NT2/D1 (cell line): ENCODE results near the gene PHF10.

Source experiments
- SUZ12 ChIP-seq: IDR thresholded peaks from 2 replicates; pipeline ENCODE4 v1.6.1; 2011; ENCODE audit not compliant: insufficient read length, insufficient read depth; ENCODE audit errors: extremely low read depth
- YY1 ChIP-seq: IDR thresholded peaks from 2 replicates; pipeline ENCODE4 v1.6.1; 2011; ENCODE audit not compliant: insufficient read length, insufficient read depth
- ZNF274 ChIP-seq: IDR thresholded peaks from 2 replicates; pipeline ENCODE4 v1.6.1; 2011; ENCODE audit warnings: mild to moderate bottlenecking, low read depth, low read length

DNA sequence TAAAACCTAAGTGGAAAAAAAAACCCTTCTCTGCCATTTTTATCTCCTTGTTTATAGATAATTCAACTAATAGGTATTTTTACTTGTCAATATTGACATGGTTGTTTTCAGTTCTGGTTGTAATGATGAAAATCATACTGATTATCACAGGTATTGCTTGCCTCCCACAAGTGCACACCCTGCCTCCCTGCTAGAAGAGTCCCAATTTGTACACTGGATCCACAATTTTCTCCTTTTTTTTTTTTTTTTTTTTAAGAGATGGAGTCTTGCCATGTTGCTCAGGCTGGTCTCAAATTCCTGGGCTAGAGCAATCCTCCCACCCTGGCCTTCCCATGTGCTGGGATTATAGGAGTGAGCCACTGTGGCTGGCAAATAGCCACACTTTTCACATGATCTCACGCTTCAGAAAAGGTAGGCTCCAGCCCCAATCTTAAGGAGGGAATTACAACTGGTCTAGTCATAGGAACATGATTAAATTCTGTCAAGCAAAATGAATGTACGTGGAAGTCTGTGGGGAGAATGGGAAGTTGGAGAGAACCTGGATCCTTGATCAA is 14.8 kb upstream of the PHF10 start:
- TF ChIP-seq YY1 (no peak), SUZ12 (no peak), ZNF274 (no peak)
